ENCODE data around the gene SPSB4. TPM values are rescaled to one million over a fixed set of nuclear protein-coding genes. Genes with fewer than 3 reads are reported as not detected.
A peak's percentile ranks its signal among the peaks of the same experiment; 100 is the strongest.

SPSB4 gene
- total and polyA plus RNA-seq, 8 donors, result 2.6 to 20.2 (median 11.1) TPM

DNA sequence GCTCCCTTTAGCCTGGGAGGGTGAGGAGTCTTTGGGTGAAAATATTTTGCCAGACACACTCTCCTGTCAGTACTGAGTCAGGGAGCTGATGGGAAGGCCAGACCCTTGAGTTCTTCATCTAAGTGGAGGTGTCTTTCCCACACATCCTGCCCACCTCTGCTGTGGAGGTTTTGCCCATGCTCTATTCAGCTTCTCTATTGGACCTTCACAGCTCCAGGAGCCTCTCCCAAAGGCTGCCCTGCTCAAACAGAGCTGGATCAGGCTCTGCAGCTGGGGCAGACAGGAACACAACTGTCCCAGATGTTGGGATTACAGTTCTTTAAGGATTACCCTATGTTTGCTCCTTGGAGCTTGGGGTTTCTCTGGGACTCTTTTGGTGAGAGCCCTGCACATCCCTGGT is 77.9 kb downstream of the SPSB4 start:
- no peaks in the 10 kb centered on the region for H3K9me3 ChIP-seq
- FAIRE-seq (no peak), DNase-seq (no peak), ATAC-seq (no peak)
- no peak overlapping the region for H3K4me3 ChIP-seq
- H3K27ac ChIP-seq, result no peak overlapping the region
- peaks cover 6 to 11% (median 9%) of the 10 kb centered on the region in 3 donors for H3K4me1 ChIP-seq
- intact Hi-C loops (cut with DNase I), result no loop called here
- TF ChIP-seq, protein P1, sequence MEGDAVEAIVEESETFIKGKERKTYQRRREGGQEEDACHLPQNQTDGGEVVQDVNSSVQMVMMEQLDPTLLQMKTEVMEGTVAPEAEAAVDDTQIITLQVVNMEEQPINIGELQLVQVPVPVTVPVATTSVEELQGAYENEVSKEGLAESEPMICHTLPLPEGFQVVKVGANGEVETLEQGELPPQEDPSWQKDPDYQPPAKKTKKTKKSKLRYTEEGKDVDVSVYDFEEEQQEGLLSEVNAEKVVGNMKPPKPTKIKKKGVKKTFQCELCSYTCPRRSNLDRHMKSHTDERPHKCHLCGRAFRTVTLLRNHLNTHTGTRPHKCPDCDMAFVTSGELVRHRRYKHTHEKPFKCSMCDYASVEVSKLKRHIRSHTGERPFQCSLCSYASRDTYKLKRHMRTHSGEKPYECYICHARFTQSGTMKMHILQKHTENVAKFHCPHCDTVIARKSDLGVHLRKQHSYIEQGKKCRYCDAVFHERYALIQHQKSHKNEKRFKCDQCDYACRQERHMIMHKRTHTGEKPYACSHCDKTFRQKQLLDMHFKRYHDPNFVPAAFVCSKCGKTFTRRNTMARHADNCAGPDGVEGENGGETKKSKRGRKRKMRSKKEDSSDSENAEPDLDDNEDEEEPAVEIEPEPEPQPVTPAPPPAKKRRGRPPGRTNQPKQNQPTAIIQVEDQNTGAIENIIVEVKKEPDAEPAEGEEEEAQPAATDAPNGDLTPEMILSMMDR (IDR thresholded peaks at IDR 0.05), result no peak
- no peaks in the 10 kb centered on the region for H3K27me3 ChIP-seq
- H3K36me3 ChIP-seq, result no peaks in the 10 kb centered on the region

DNA sequence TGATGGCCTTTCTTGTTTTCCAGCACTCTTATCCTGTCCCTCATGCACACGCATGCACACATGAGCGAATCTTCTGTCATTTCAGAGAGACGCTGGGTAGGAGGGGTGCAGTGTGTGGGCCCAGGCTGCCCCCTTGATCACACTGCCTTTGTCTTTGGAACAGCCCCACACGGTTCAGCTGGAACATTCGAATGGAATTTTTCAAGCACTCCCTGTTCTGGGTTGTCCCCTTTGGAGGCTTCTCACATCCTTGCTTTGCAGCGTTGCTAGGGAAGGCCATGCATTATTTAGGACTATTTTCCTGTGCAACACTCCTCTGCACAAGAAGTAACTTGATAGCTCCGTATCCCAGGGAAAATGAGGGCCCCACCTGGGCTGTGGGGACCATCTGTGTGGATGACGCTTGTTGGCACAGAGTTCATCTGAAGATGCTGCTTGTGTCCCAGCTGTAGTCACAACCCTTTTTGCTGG is 78.4 kb downstream of the SPSB4 start:
- H3K4me1 ChIP-seq, result peaks cover 6 to 9% (median 8%) of the 10 kb centered on the region in 3 donors
- no peaks in the 10 kb centered on the region for H3K9me3 ChIP-seq
- WGBS, 2 donors, result 81 to 86% methylated on average over 8 of the region's 8 CpGs
- TF ChIP-seq, protein P1 (IDR thresholded peaks at IDR 0.05), result no peak
- H3K27ac ChIP-seq, result no peak overlapping the region
- FAIRE-seq (no peak), ATAC-seq (no peak), DNase-seq (no peak)
- no peaks in the 10 kb centered on the region for H3K27me3 ChIP-seq
- no peaks in the 10 kb centered on the region for H3K36me3 ChIP-seq
- no peak overlapping the region for H3K4me3 ChIP-seq
- intact Hi-C loops (cut with DNase I), result no loop called here

DNA sequence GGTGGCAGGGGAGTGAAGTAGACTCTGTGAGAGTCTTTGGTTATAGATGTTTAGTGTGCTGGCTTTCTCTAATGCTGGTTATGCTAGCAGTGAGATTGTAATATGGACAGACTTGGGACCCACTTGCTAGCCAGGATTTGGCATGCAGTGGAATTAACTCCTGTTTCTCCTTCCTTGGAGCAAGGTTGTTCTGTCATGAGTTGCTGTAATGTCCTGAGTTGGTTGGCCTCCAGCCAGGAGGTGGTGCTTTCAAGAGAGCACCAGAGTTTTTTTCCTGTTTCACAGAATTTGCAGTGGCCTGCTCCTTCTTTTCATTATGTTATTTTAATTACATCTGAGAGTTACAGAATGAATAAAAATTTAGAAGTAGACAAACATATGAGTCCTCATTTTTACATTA is 92.4 kb downstream of the SPSB4 start:
- no peaks in the 10 kb centered on the region for H3K27me3 ChIP-seq
- DNase-seq (no peak), ATAC-seq (peak in 1 of 4 donors; percentile 24), FAIRE-seq (no peak)
- no peak overlapping the region for H3K27ac ChIP-seq
- no peaks in the 10 kb centered on the region for H3K9me3 ChIP-seq
- H3K36me3 ChIP-seq, result no peaks in the 10 kb centered on the region
- TF ChIP-seq, protein P1 (IDR thresholded peaks at IDR 0.05), result no peak
- no peak overlapping the region for H3K4me3 ChIP-seq
- intact Hi-C loops (cut with DNase I), result no loop called here
- peaks cover 0 to 8% (median 0%) of the 10 kb centered on the region in 3 donors for H3K4me1 ChIP-seq

DNA sequence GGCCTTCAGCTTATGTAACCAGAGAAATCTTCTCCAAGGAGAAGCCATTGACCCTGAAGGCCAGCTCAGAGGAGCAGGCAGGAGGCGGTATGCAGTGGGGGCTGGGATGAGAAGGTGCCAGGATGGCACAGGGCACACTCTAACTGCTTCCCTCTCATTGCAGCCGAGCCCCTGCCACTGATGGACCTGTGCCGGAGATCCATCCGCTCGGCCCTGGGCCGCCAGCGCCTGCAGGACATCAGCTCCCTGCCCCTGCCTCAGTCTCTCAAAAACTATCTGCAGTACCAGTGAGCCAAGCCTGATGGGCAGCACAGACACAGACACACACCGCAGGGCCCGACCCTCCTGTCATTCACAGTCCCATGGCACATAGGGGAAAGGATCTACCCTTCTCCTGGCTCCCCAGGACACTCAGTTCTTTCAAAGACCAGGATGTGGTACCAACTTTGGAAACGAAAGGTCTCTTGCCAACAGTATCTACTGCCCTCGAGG is 95.9 kb downstream of the SPSB4 start:
- Histone ChIP-seq H3K9me3 (no peaks in the 10 kb centered on the region), H3K4me1 (peaks cover 0 to 8% (median 0%) of the 10 kb centered on the region in 3 donors), H3K36me3 (no peaks in the 10 kb centered on the region), H3K27ac (no peak overlapping the region), H3K4me3 (no peak overlapping the region), H3K27me3 (no peaks in the 10 kb centered on the region)
- FAIRE-seq (no peak), DNase-seq (no peak), ATAC-seq (no peak)
- 88 to 90% methylated on average over 11 of the region's 11 CpGs for WGBS, 2 donors
- TF ChIP-seq, protein P1 (IDR thresholded peaks at IDR 0.05), result no peak
- intact Hi-C loops (cut with DNase I), result no loop called here

DNA sequence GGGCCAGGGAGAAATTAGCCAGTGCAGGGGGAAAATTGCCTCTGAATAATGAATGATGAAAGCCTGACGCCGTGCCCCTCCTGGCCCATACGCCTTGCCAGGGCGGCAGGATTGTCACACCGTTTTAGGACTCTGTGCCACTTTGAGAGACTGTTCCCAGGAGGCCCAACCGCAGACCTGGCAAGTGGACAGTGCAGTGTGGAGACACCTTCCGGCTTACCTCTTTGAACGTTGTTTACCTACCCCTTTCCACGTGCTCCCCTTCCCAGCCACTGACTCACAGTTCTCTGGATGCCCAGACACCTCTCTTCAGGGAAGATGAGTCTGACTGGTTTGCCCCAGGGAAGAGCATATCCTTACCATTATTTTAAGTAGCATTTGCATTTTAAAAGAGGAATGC is 96.5 kb downstream of the SPSB4 start:
- H3K9me3 ChIP-seq, result no peaks in the 10 kb centered on the region
- H3K27me3 ChIP-seq, result no peaks in the 10 kb centered on the region
- FAIRE-seq (no peak), ATAC-seq (peak in 3 of 4 donors; percentile 39 to 66 (median 47)), DNase-seq (no peak)
- H3K4me3 ChIP-seq, result no peak overlapping the region
- 46 to 55% methylated on average over 9 of the region's 9 CpGs for WGBS, 2 donors
- intact Hi-C loops (cut with DNase I), result no loop called here
- no peak overlapping the region for H3K27ac ChIP-seq
- no peaks in the 10 kb centered on the region for H3K36me3 ChIP-seq
- TF ChIP-seq, protein P1 (IDR thresholded peaks at IDR 0.05), result no peak
- H3K4me1 ChIP-seq, result peaks cover 0 to 8% (median 0%) of the 10 kb centered on the region in 3 donors

All from pancreas (tissue), 10 donors.